ENCODE results near the gene PCDH10. TPM values are rescaled to one million over a fixed set of nuclear protein-coding genes. Genes with fewer than 3 reads are reported as not detected.
A peak's percentile ranks its signal among the peaks of the same experiment; 100 is the strongest.
"Not testable (repeated sequence)": the region's sequence is repeated elsewhere in the genome, so short reads cannot be mapped to it uniquely, and the experiment has no call there.

Gene PCDH10
- total and polyA plus RNA-seq, 12 donors: 0.01 to 0.20 (median 0.09) TPM; not detected in 3

GRCh38 chr4:133190098-133190497 is 41.0 kb downstream of the PCDH10 start:
- Histone ChIP-seq H3K9me3 (peaks cover 0 to 5% (median 0%) of the 10 kb centered on the region in 11 donors), H3K27ac (no peak overlapping the region), H3K27me3 (no peaks in the 10 kb centered on the region), H3K4me3 (no peak overlapping the region), H3K36me3 (no peaks in the 10 kb centered on the region), H3K4me1 (no peaks in the 10 kb centered on the region)
- ATAC-seq (no peak), DNase-seq (no peak)
- 71 to 73% methylated on average over 5 of the region's 5 CpGs for WGBS, 2 donors
- intact Hi-C loops (cut with DNase I): no loop called here
- no peak for TF ChIP-seq CTCF (IDR thresholded peaks at IDR 0.05)

- no peaks in the 10 kb centered on the region for H3K27me3 ChIP-seq
- DNase-seq (no peak), ATAC-seq (no peak)
- intact Hi-C loops (cut with DNase I): no loop called here
- no peaks in the 10 kb centered on the region for H3K36me3 ChIP-seq
- peaks cover 0 to 9% (median 0%) of the 10 kb centered on the region in 11 donors for H3K9me3 ChIP-seq
- no peaks in the 10 kb centered on the region for H3K4me1 ChIP-seq
- no peak overlapping the region for H3K4me3 ChIP-seq
- TF ChIP-seq CTCF (IDR thresholded peaks at IDR 0.05): no peak
- no peak overlapping the region for H3K27ac ChIP-seq
- WGBS, 2 donors: 81 to 86% methylated on average over 7 of the region's 7 CpGs
These were observed 59.7 kb downstream of the PCDH10 start for GRCh38 chr4:133208694-133209285.

- no peaks in the 10 kb centered on the region for H3K27me3 ChIP-seq
- WGBS, 2 donors: 88 to 93% methylated on average over 6 of the region's 6 CpGs
- peak in 1 of 8 donors; percentile 39 for ATAC-seq
These were observed 84.8 kb downstream of the PCDH10 start for GRCh38 chr4:133233922-133234321.

GRCh38 chr4:133240451-133240850 is 91.4 kb downstream of the PCDH10 start:
- H3K4me1 ChIP-seq; H3K27ac ChIP-seq; H3K9me3 ChIP-seq; H3K27me3 ChIP-seq; H3K36me3 ChIP-seq; intact Hi-C loops (cut with DNase I); H3K4me3 ChIP-seq; ATAC-seq; DNase-seq: not testable (repeated sequence)
- WGBS, 2 donors: 89 to 92% methylated on average over 30 of the region's 30 CpGs

More at GRCh38 chr4:133233922-133234321, 84.8 kb downstream of the PCDH10 start:
- no peak overlapping the region for H3K4me3 ChIP-seq
- no peak for TF ChIP-seq CTCF (IDR thresholded peaks at IDR 0.05)
- no peaks in the 10 kb centered on the region for H3K36me3 ChIP-seq
- DNase-seq: no peak
- H3K4me1 ChIP-seq: no peaks in the 10 kb centered on the region
- H3K27ac ChIP-seq: no peak overlapping the region
- H3K9me3 ChIP-seq: peaks cover 0 to 15% (median 0%) of the 10 kb centered on the region in 11 donors
- intact Hi-C loops (cut with DNase I): no loop called here
